ENCODE data around the gene CALCR.

CALCR gene

DNA sequence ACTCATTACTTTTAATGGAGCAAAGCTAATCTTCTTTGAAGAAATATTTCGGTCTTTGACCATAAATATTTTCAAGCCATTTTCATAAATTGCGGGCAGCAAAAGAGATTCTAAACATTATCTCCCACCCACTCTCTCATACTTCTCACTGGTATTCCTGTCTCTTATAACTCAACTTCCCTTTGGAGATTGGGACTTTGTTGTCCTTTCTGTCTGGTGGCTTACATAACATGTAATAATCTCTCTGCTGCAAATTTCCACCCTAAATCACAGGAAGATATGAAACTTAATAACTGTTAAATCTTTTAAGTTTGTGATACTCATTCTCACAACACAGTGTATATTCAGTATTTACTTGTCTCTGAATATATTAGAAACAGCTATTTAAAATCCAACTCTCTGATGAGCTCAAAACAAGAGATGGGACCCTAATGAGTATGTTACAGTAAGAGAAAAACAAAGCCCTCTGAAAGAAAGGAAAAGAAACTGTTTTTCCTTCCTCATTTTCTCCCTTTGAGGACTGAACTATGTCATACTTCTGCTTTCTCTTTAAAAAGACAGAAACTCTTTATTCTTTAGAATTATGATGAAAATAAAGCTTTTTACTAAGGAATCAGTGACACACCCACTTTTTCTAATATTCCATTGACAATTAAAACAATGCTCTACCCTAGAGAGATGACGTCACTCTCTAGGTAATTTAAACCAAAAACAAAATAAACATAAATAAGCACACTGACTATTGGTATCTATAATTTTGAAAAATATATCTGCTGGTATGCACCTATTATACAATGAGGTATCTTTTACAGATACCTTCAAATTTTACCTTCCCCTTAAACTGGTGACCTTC is 14.7 kb downstream of the CALCR start:
- TF ChIP-seq ZFP3 (CRISPR knock-in tag; IDR thresholded peaks at IDR 0.05) (no peak), SNAI2 (CRISPR knock-in tag; IDR thresholded peaks at IDR 0.05) (no peak), RARB (CRISPR knock-in tag; IDR thresholded peaks at IDR 0.05) (no peak), ARNTL (CRISPR knock-in tag; IDR thresholded peaks at IDR 0.05; ENCODE audit: borderline replicate concordance, low read depth) (no peak), ISL1 (CRISPR knock-in tag; IDR thresholded peaks at IDR 0.05) (no peak), ZFP30 (CRISPR knock-in tag; IDR thresholded peaks at IDR 0.05) (no peak), OSR1 (CRISPR knock-in tag; IDR thresholded peaks at IDR 0.05) (no peak), ZNF70 (CRISPR knock-in tag; IDR thresholded peaks at IDR 0.05) (no peak), GLIS3 (CRISPR knock-in tag; IDR thresholded peaks at IDR 0.05) (no peak)
- TF ChIP-seq, protein P1, sequence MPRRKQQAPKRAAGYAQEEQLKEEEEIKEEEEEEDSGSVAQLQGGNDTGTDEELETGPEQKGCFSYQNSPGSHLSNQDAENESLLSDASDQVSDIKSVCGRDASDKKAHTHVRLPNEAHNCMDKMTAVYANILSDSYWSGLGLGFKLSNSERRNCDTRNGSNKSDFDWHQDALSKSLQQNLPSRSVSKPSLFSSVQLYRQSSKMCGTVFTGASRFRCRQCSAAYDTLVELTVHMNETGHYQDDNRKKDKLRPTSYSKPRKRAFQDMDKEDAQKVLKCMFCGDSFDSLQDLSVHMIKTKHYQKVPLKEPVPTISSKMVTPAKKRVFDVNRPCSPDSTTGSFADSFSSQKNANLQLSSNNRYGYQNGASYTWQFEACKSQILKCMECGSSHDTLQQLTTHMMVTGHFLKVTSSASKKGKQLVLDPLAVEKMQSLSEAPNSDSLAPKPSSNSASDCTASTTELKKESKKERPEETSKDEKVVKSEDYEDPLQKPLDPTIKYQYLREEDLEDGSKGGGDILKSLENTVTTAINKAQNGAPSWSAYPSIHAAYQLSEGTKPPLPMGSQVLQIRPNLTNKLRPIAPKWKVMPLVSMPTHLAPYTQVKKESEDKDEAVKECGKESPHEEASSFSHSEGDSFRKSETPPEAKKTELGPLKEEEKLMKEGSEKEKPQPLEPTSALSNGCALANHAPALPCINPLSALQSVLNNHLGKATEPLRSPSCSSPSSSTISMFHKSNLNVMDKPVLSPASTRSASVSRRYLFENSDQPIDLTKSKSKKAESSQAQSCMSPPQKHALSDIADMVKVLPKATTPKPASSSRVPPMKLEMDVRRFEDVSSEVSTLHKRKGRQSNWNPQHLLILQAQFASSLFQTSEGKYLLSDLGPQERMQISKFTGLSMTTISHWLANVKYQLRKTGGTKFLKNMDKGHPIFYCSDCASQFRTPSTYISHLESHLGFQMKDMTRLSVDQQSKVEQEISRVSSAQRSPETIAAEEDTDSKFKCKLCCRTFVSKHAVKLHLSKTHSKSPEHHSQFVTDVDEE (CRISPR knock-in tag; IDR thresholded peaks at IDR 0.05), result no peak
- TF ChIP-seq, protein P2, sequence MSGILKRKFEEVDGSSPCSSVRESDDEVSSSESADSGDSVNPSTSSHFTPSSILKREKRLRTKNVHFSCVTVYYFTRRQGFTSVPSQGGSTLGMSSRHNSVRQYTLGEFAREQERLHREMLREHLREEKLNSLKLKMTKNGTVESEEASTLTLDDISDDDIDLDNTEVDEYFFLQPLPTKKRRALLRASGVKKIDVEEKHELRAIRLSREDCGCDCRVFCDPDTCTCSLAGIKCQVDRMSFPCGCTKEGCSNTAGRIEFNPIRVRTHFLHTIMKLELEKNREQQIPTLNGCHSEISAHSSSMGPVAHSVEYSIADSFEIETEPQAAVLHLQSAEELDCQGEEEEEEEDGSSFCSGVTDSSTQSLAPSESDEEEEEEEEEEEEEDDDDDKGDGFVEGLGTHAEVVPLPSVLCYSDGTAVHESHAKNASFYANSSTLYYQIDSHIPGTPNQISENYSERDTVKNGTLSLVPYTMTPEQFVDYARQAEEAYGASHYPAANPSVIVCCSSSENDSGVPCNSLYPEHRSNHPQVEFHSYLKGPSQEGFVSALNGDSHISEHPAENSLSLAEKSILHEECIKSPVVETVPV (CRISPR knock-in tag; IDR thresholded peaks at IDR 0.05), result no peak
- TF ChIP-seq, protein P3, sequence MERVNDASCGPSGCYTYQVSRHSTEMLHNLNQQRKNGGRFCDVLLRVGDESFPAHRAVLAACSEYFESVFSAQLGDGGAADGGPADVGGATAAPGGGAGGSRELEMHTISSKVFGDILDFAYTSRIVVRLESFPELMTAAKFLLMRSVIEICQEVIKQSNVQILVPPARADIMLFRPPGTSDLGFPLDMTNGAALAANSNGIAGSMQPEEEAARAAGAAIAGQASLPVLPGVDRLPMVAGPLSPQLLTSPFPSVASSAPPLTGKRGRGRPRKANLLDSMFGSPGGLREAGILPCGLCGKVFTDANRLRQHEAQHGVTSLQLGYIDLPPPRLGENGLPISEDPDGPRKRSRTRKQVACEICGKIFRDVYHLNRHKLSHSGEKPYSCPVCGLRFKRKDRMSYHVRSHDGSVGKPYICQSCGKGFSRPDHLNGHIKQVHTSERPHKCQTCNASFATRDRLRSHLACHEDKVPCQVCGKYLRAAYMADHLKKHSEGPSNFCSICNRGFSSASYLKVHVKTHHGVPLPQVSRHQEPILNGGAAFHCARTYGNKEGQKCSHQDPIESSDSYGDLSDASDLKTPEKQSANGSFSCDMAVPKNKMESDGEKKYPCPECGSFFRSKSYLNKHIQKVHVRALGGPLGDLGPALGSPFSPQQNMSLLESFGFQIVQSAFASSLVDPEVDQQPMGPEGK (CRISPR knock-in tag; IDR thresholded peaks at IDR 0.05; ENCODE audit: borderline replicate concordance), result no peak
- TF ChIP-seq, protein P4, sequence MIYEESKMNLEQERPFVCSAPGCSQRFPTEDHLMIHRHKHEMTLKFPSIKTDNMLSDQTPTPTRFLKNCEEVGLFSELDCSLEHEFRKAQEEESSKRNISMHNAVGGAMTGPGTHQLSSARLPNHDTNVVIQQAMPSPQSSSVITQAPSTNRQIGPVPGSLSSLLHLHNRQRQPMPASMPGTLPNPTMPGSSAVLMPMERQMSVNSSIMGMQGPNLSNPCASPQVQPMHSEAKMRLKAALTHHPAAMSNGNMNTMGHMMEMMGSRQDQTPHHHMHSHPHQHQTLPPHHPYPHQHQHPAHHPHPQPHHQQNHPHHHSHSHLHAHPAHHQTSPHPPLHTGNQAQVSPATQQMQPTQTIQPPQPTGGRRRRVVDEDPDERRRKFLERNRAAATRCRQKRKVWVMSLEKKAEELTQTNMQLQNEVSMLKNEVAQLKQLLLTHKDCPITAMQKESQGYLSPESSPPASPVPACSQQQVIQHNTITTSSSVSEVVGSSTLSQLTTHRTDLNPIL (CRISPR knock-in tag; IDR thresholded peaks at IDR 0.05; ENCODE audit: low read depth), result no peak
- no peak for ATAC-seq

DNA sequence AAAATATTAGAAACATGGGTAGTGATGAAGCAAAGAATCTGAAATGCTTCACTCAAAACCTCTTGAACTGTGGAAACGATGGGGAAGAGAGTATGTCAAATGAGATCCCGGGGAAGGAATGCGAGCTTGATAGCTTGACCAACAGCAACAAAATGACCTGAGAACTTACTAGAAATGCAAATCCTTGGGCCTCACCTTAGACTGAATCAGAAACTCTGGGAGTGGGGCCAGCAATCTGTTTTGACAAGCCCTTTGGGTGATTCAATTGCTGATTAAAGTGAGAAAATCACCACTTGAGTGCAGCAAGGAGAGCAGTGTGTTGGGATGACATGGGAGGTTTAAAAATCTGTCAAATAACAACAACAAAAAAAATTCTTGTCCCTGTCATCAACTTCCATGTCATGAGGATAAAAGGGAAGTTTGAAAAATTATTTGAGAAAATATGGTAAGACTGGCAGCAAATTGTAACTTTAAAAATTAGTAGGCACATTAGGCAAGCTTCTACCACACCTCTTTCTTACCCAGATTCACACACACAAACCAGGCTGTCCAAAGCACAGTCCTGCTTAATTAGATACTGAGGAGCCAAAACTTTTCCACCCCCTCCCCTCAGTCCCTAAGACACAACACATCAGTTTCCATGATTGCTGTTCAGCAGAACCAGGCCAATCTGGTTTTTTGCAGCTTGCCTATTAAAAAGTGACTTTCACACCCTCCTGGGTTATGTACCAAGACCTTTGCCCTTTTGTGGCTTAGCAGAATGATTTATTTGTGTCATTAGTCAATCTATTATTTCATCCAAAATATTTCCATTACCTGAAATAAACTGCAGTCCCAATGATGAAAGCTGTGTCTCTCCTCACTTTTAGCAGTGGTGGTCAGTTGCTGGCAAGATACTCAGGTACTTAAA is 15.6 kb downstream of the CALCR start:
- TF ChIP-seq ZFP30 (CRISPR knock-in tag; IDR thresholded peaks at IDR 0.05) (no peak), SNAI2 (CRISPR knock-in tag; IDR thresholded peaks at IDR 0.05) (no peak), GLIS3 (CRISPR knock-in tag; IDR thresholded peaks at IDR 0.05) (no peak), ZNF565 (CRISPR knock-in tag; conservative IDR thresholded peaks at IDR 0.05; ENCODE audit: low read depth) (no peak)
- TF ChIP-seq, protein P2 (CRISPR knock-in tag; IDR thresholded peaks at IDR 0.05), result no peak
- ATAC-seq, result no peak

DNA sequence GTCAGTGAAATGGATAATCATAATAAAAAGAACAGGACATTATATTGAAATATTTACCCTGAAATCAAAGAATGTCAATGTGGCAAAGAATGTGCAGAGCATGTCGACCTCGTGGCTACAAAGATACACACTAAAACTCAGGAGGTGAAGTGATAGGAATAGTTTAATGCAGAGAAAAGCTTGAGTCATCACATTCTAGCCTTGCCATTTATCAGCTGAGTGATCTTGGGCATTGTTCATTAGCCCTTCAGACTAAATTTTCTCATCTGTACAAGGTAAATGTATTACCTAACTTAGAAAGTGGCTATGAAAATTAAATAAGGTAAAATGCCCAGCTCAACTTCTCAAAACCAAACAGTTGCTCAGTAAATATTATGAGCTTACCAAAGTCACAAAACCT is 22.6 kb downstream of the CALCR start:
- TF ChIP-seq ZC3H10 (CRISPR knock-in tag; IDR thresholded peaks at IDR 0.05) (no peak), TCF4 (CRISPR knock-in tag; IDR thresholded peaks at IDR 0.05; ENCODE audit: borderline replicate concordance) (no peak), ZNF70 (CRISPR knock-in tag; IDR thresholded peaks at IDR 0.05) (no peak), ZNF8 (CRISPR knock-in tag; IDR thresholded peaks at IDR 0.05) (no peak), ZFP3 (CRISPR knock-in tag; IDR thresholded peaks at IDR 0.05) (no peak), PPARA (CRISPR knock-in tag; IDR thresholded peaks at IDR 0.05; ENCODE audit: borderline replicate concordance) (no peak), OSR1 (CRISPR knock-in tag; IDR thresholded peaks at IDR 0.05) (no peak), ARNTL (CRISPR knock-in tag; IDR thresholded peaks at IDR 0.05; ENCODE audit: borderline replicate concordance, low read depth) (no peak)
- TF ChIP-seq, protein P1 (CRISPR knock-in tag; IDR thresholded peaks at IDR 0.05), result no peak
- no peak for ATAC-seq
